GM12864 (cell line): ENCODE measurements around the gene HADHA.

Experiments
- DNase-seq: peaks from one replicate; pipeline ENCODE4 v3.0.0-alpha.2; 2011; ENCODE audit warnings: low read depth
- H3K4me3 ChIP-seq: 2 replicates; pipeline ENCODE4 v1.5.1; 2011; ENCODE audit warnings: mild to moderate bottlenecking, low read depth, low read length, control low read depth
- CTCF ChIP-seq: IDR thresholded peaks from 2 replicates; pipeline ENCODE4 v1.5.1; 2011; ENCODE audit warnings: low read depth, mild to moderate bottlenecking, moderate library complexity, low read length, control low read depth, inconsistent platforms; ENCODE audit errors: missing control alignments

The HADHA gene

GRCh38 chr2:26244309-26245230 lies at the start of gene HADHA, which contains the start of gene HADHB:
TSS of gene HADHA (minus strand) at chr2:26244632. CDS start at chr2:26244596, 36 bp downstream.
TSS of gene HADHB (plus strand) at chr2:26244939. CDS start at chr2:26254255, 9,316 bp downstream.
- peak within 1 kb of the TSS; percentile 83 for H3K4me3 ChIP-seq
- TF ChIP-seq CTCF = peak; percentile 25
- DNase-seq = peak; percentile 62

GRCh38 chr2:26292646-26293045 lies 48.2 kb upstream of the HADHA start:
- no peak overlapping the region for H3K4me3 ChIP-seq
- no peak for DNase-seq
- TF ChIP-seq CTCF = no peak

GRCh38 chr2:26290001-26290400 lies 45.6 kb upstream of the HADHA start:
- no peak for TF ChIP-seq CTCF
- no peak for DNase-seq
- no peak overlapping the region for H3K4me3 ChIP-seq

GRCh38 chr2:26285931-26286330 lies 41.5 kb upstream of the HADHA start:
- TF ChIP-seq CTCF = no peak
- no peak for DNase-seq
- no peak overlapping the region for H3K4me3 ChIP-seq

GRCh38 chr2:26284132-26284531 lies 39.7 kb upstream of the HADHA start:
- H3K4me3 ChIP-seq = no peak overlapping the region
- no peak for TF ChIP-seq CTCF
- DNase-seq = no peak

- no peak for DNase-seq
- no peak for TF ChIP-seq CTCF
- H3K4me3 ChIP-seq = no peak overlapping the region
These were observed 39.2 kb upstream of the HADHA start for GRCh38 chr2:26283606-26284005.
